Chondrocyte (in vitro differentiated cells): ENCODE measurements around the gene ODF2. TPM values are rescaled to one million over a fixed set of nuclear protein-coding genes. Genes with fewer than 3 reads are reported as not detected.
A peak's percentile ranks its signal among the peaks of the same experiment; 100 is the strongest.

Source experiments
- DNase-seq: peaks from one replicate; pipeline ENCODE4 v3.0.0; 2021; ENCODE audit warnings: mixed read lengths, low spot score
- H3K27ac Mint-ChIP-seq: one replicate; pipeline ENCODE4 v1.8.0; 2021; ENCODE audit warnings: mild to moderate bottlenecking, moderate library complexity, mixed read lengths; ENCODE audit not compliant: unreplicated experiment
- H3K27me3 Mint-ChIP-seq: 2 replicates; pipeline ENCODE4 v1.8.0; 2021; ENCODE audit warnings: low read depth, mixed read lengths
- H3K36me3 Mint-ChIP-seq: 2 replicates; pipeline ENCODE4 v1.8.0; 2021; ENCODE audit warnings: low read depth, mixed read lengths
- H3K4me1 Mint-ChIP-seq: 2 replicates; pipeline ENCODE4 v1.8.0; 2021; ENCODE audit warnings: low read depth, mild to moderate bottlenecking, mixed read lengths
- H3K4me3 Mint-ChIP-seq: one replicate; pipeline ENCODE4 v1.8.0; 2021; ENCODE audit warnings: mild to moderate bottlenecking, moderate library complexity, mixed read lengths; ENCODE audit not compliant: unreplicated experiment
- H3K9me3 Mint-ChIP-seq: 2 replicates; pipeline ENCODE4 v1.8.0; 2021; ENCODE audit warnings: low read depth, mixed read lengths
- CTCF ChIP-seq: fragments of 200-600 bp; sonication (generic); IDR thresholded peaks from 2 replicates; pipeline ENCODE4 v1.5.0; 2021; ENCODE audit warnings: antibody characterized with exemption, mild to moderate bottlenecking, moderate library complexity
- total RNA-seq: library from RNA; stranded (reverse); gene quantifications from 3 replicates; pipeline ENCODE4 v1.2.1, GENCODE V29; 2021

Gene ODF2
- total RNA-seq, 1 donor from 2014 or later = 25.6 TPM

- DNase-seq = no peak
- H3K4me1 Mint-ChIP-seq = peaks cover 13% of the 10 kb centered on the region
- TF ChIP-seq CTCF = no peak
Measured at GRCh38 chr9:128416014-128416413, 39.8 kb upstream of the ODF2 start.

GRCh38 chr9:128416432-128417019 is 39.3 kb upstream of the ODF2 start:
- Mint-ChIP-seq H3K36me3 (peaks cover 1% of the 10 kb centered on the region), H3K27me3 (peaks cover 27% of the 10 kb centered on the region), H3K9me3 (no peaks in the 10 kb centered on the region), H3K4me3 (no peak overlapping the region), H3K27ac (no peak overlapping the region), H3K4me1 (peaks cover 13% of the 10 kb centered on the region)
- no peak for TF ChIP-seq CTCF
- DNase-seq = no peak

More at GRCh38 chr9:128416014-128416413, 39.8 kb upstream of the ODF2 start:
- no peaks in the 10 kb centered on the region for H3K9me3 Mint-ChIP-seq
- H3K27ac Mint-ChIP-seq = no peak overlapping the region
- peaks cover 30% of the 10 kb centered on the region for H3K27me3 Mint-ChIP-seq
- H3K4me3 Mint-ChIP-seq = no peak overlapping the region
- peaks cover 1% of the 10 kb centered on the region for H3K36me3 Mint-ChIP-seq

- TF ChIP-seq CTCF = no peak
- Mint-ChIP-seq H3K4me3 (peak overlapping the region; percentile 66), H3K27me3 (peaks cover 20% of the 10 kb centered on the region), H3K36me3 (peaks cover 2% of the 10 kb centered on the region), H3K9me3 (no peaks in the 10 kb centered on the region), H3K4me1 (peaks cover 27% of the 10 kb centered on the region), H3K27ac (no peak overlapping the region)
- no peak for DNase-seq
Measured at GRCh38 chr9:128419061-128419925, 36.5 kb upstream of the ODF2 start.

GRCh38 chr9:128420060-128420650 is 35.7 kb upstream of the ODF2 start:
- Mint-ChIP-seq H3K27ac (peak overlapping the region; percentile 32), H3K4me1 (peaks cover 27% of the 10 kb centered on the region), H3K36me3 (peaks cover 3% of the 10 kb centered on the region), H3K27me3 (peaks cover 13% of the 10 kb centered on the region), H3K9me3 (no peaks in the 10 kb centered on the region), H3K4me3 (peak overlapping the region; percentile 66)
- no peak for DNase-seq
- peak; percentile 93 for TF ChIP-seq CTCF
